HFFc6 (cell line): Measurements from ENCODE around the gene CTNNA3. TPM values are rescaled to one million over a fixed set of nuclear protein-coding genes. Genes with fewer than 3 reads are reported as not detected.

Experiments used
- DNase-seq: peaks from one replicate; pipeline ENCODE4 v3.0.0-alpha.2; 2018
- H3K27ac Mint-ChIP-seq: 2 replicates; pipeline ENCODE4 v1.8.0; 2020; ENCODE audit warnings: mild to moderate bottlenecking, mixed read lengths
- H3K27me3 Mint-ChIP-seq: 2 replicates; pipeline ENCODE4 v1.8.0; 2021; ENCODE audit warnings: mild to moderate bottlenecking, moderate library complexity, mixed read lengths; ENCODE audit not compliant: insufficient read depth
- H3K36me3 Mint-ChIP-seq: 2 replicates; pipeline ENCODE4 v1.8.0; 2021; ENCODE audit warnings: low read depth, mixed read lengths
- H3K4me1 Mint-ChIP-seq: 2 replicates; pipeline ENCODE4 v1.8.0; 2020; ENCODE audit warnings: low read depth, mixed read lengths
- H3K4me3 Mint-ChIP-seq: 2 replicates; pipeline ENCODE4 v1.8.0; 2020; ENCODE audit warnings: mild to moderate bottlenecking, moderate library complexity, mixed read lengths
- H3K9me3 Mint-ChIP-seq: 2 replicates; pipeline ENCODE4 v1.8.0; 2020; ENCODE audit warnings: mild to moderate bottlenecking, mixed read lengths
- total RNA-seq, 6 experiments: library from RNA; stranded (reverse); fragmentation: NEBNext Ultra II Directional; extraction: Animal tissue kit (Norgen Biotek cat#: 25700); gene quantifications; 2 replicates in 1 of 6; 3 replicates in 5 of 6; pipeline ENCODE4 v1.2.3, GENCODE V29; 2021
- TF ChIP-seq, protein P1 (sequence below): fragments of 200-600 bp; sonication (generic); IDR thresholded peaks from 2 replicates; pipeline ENCODE4 v1.5.0; 2021; ENCODE audit warnings: antibody characterized with exemption, mild to moderate bottlenecking

The CTNNA3 gene
- total RNA-seq, 6 experiments from 2014 or later: not detected

- H3K4me3 Mint-ChIP-seq: no peak overlapping the region
- H3K36me3 Mint-ChIP-seq: no peaks in the 10 kb centered on the region
- peaks cover 22% of the 10 kb centered on the region for H3K9me3 Mint-ChIP-seq
- DNase-seq: no peak
- no peaks in the 10 kb centered on the region; the same call in 1 of the 2 replicates for H3K27me3 Mint-ChIP-seq
- no peak overlapping the region for H3K27ac Mint-ChIP-seq
- TF ChIP-seq, protein P1, sequence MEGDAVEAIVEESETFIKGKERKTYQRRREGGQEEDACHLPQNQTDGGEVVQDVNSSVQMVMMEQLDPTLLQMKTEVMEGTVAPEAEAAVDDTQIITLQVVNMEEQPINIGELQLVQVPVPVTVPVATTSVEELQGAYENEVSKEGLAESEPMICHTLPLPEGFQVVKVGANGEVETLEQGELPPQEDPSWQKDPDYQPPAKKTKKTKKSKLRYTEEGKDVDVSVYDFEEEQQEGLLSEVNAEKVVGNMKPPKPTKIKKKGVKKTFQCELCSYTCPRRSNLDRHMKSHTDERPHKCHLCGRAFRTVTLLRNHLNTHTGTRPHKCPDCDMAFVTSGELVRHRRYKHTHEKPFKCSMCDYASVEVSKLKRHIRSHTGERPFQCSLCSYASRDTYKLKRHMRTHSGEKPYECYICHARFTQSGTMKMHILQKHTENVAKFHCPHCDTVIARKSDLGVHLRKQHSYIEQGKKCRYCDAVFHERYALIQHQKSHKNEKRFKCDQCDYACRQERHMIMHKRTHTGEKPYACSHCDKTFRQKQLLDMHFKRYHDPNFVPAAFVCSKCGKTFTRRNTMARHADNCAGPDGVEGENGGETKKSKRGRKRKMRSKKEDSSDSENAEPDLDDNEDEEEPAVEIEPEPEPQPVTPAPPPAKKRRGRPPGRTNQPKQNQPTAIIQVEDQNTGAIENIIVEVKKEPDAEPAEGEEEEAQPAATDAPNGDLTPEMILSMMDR: no peak
- H3K4me1 Mint-ChIP-seq: no peaks in the 10 kb centered on the region
These were observed 1229.4 kb downstream of the CTNNA3 start for GRCh38 chr10:66466622-66467021.

GRCh38 chr10:66463611-66464010, 1232.4 kb downstream of the CTNNA3 start:
- H3K27me3 Mint-ChIP-seq: no peaks in the 10 kb centered on the region; the same call in 1 of the 2 replicates
- no peak for DNase-seq
- no peak overlapping the region for H3K27ac Mint-ChIP-seq
- H3K4me3 Mint-ChIP-seq: no peak overlapping the region
- no peaks in the 10 kb centered on the region for H3K4me1 Mint-ChIP-seq
- H3K36me3 Mint-ChIP-seq: no peaks in the 10 kb centered on the region
- H3K9me3 Mint-ChIP-seq: peaks cover 35% of the 10 kb centered on the region
- TF ChIP-seq, protein P1: no peak

DNA sequence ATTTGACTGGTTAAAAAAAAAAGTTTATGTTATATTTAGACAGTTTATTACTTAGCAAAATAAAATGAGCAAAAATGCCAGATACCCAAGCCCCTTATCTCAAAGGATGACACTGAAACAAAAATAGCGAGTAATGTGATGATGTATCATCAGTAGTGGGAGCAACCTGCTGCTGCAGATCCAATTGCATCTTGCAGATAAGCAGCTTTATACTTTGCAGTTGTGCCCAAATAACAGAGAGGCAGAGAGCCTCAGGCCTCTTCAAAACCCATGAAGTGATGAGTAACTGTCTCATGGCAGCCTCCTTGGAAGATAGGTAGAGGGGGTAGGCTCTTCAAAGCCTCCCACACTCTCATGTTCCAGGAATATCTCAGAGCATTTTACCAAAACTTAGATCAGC, 1238.4 kb downstream of the CTNNA3 start:
- H3K4me3 Mint-ChIP-seq: no peak overlapping the region
- DNase-seq: no peak
- no peaks in the 10 kb centered on the region for H3K36me3 Mint-ChIP-seq
- TF ChIP-seq, protein P1: no peak
- H3K27me3 Mint-ChIP-seq: no peaks in the 10 kb centered on the region
- no peak overlapping the region for H3K27ac Mint-ChIP-seq
- peaks cover 42% of the 10 kb centered on the region for H3K9me3 Mint-ChIP-seq
- H3K4me1 Mint-ChIP-seq: no peaks in the 10 kb centered on the region

DNA sequence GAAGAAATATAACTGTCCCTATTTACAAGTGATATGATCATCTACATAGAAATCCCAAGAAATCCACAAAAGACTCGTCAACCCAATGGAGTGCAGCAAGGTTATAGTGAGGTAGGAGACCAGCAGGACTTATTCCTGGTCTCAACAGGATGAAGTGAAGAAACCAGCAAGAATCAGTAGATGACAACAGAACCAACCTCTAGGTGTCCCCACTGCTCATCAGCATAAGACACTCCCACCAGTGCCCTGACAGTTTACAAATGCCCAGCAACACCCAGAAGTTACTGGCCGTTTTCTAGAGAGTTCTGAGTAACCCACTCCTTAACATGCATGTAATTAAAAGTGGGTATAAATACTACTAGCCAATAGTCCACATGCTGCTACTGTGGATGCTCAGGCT, 1240.7 kb downstream of the CTNNA3 start:
- no peaks in the 10 kb centered on the region for H3K36me3 Mint-ChIP-seq
- no peak for DNase-seq
- no peak overlapping the region for H3K4me3 Mint-ChIP-seq
- peaks cover 42% of the 10 kb centered on the region for H3K9me3 Mint-ChIP-seq
- no peak overlapping the region for H3K27ac Mint-ChIP-seq
- H3K27me3 Mint-ChIP-seq: no peaks in the 10 kb centered on the region
- no peaks in the 10 kb centered on the region for H3K4me1 Mint-ChIP-seq
- TF ChIP-seq, protein P1: no peak; the same call in 1 of the 2 replicates

DNA sequence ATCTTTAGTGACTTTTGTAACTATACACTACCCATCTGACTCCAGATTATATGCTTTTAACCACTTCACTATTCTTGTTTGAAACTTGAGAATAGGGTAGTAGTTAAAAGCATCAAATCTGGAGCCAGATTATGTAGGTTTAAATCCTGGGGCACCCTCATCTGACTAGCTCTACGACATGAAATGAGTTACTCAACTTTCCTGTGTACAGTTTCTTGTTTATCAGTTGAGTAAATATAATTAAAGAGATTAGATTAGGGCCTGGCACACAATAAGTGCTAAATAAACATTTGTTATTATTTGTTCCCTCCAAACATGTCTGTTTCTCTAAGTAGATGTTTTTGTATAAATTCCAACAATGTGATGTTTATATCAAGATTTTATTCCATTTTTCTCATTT, 1255.4 kb downstream of the CTNNA3 start:
- Mint-ChIP-seq H3K4me1 (no peaks in the 10 kb centered on the region), H3K27me3 (peaks cover 1% of the 10 kb centered on the region), H3K4me3 (no peak overlapping the region), H3K9me3 (peaks cover 40% of the 10 kb centered on the region), H3K27ac (no peak overlapping the region), H3K36me3 (no peaks in the 10 kb centered on the region)
- no peak for DNase-seq
- TF ChIP-seq, protein P1: no peak

DNA sequence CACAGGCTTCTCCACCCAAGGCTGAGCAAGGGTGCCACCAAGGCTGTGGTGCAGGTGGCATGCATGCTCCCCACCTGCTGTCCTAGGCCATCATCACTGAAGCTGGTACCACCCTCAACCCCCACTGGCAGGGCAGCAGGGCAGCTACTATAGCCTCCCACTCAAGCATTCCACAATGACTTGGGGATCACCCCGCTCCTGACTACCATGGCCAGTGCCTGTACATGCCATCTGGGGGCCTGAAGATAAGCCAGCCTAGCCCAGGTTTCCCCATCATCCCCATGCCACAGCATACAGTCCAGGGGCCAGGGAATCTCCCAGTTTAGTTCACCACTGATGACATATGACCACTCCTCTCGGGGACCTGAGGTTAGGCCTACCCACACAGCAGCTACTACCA, 1281.1 kb downstream of the CTNNA3 start:
- H3K4me1 Mint-ChIP-seq: no peaks in the 10 kb centered on the region
- peaks cover 56% of the 10 kb centered on the region for H3K9me3 Mint-ChIP-seq
- no peak for DNase-seq
- TF ChIP-seq, protein P1: no peak
- no peaks in the 10 kb centered on the region; the same call in 1 of the 2 replicates for H3K27me3 Mint-ChIP-seq
- H3K4me3 Mint-ChIP-seq: no peak overlapping the region
- no peaks in the 10 kb centered on the region for H3K36me3 Mint-ChIP-seq
- H3K27ac Mint-ChIP-seq: no peak overlapping the region
